Thymus (tissue), 11 donors: ENCODE results near the gene PRKG1. TPM values are rescaled to one million over a fixed set of nuclear protein-coding genes. Genes with fewer than 3 reads are reported as not detected.
"Not testable (repeated sequence)": the region's sequence is repeated elsewhere in the genome, so short reads cannot be mapped to it uniquely, and the experiment has no call there.

ENCODE experiments used
- DNase-seq, 9 donors: peaks; one replicate each; pipeline ENCODE4 v3.0.0-alpha.2; 2013; ENCODE audit warnings: low spot score in 9 of 9, low read depth in 6 of 9, missing footprints in 1 of 9
- H3K27ac ChIP-seq, 2 donors: one replicate each; pipeline ENCODE4 v1.5.1; 2013; ENCODE audit warnings: control low read depth in 1 of 2, low read depth in 1 of 2, low read length in 1 of 2, mild to moderate bottlenecking in 1 of 2, moderate library complexity in 1 of 2
- H3K27me3 ChIP-seq, 2 donors: one replicate each; pipeline ENCODE4 v1.5.1; 2013; ENCODE audit warnings: low read length in 1 of 2; ENCODE audit not compliant: control insufficient read depth in 2 of 2, insufficient read depth in 1 of 2
- H3K36me3 ChIP-seq, 2 donors: one replicate each; pipeline ENCODE4 v1.5.1; 2013; ENCODE audit warnings: low read length in 1 of 2, mild to moderate bottlenecking in 1 of 2, moderate library complexity in 1 of 2; ENCODE audit not compliant: control insufficient read depth in 2 of 2, insufficient read depth in 2 of 2
- H3K4me1 ChIP-seq, 2 donors: one replicate each; pipeline ENCODE4 v1.5.1; 2013; ENCODE audit warnings: low read length in 2 of 2; ENCODE audit not compliant: control insufficient read depth in 2 of 2, insufficient read depth in 2 of 2
- H3K4me3 ChIP-seq, 2 donors: one replicate each; pipeline ENCODE4 v1.5.1; 2013; ENCODE audit warnings: low read length in 2 of 2, control low read depth in 1 of 2, mild to moderate bottlenecking in 1 of 2
- H3K9me3 ChIP-seq, 2 donors: one replicate each; pipeline ENCODE4 v1.5.1; 2013; ENCODE audit warnings: low read length in 1 of 2, mild to moderate bottlenecking in 1 of 2; ENCODE audit not compliant: control insufficient read depth in 2 of 2, insufficient read depth in 1 of 2
- WGBS: extraction: QIAGEN DNeasy Blood & Tissue Kit; methylation state at CpG from one replicate; pipeline ENCODE4 v1.1.7; 2013; 5-methylcytosine and 5-hydroxymethylcytosine counted together
- polyA plus RNA-seq: library from polyadenylated mRNA; stranded (reverse); fragments of 200-250 nt; gene quantifications from one replicate; pipeline ENCODE4 v1.2.3, GENCODE V29; 2013
- total RNA-seq: library from RNA; stranded (reverse); fragments of 120-200 nt; gene quantifications from one replicate; pipeline ENCODE4 v1.2.4, GENCODE V29; 2013
- donor health status: healthy.

Gene PRKG1
- total and polyA plus RNA-seq, 2 donors: 2.5 to 7.4 TPM

GRCh38 chr10:52185256-52185655, 1111.0 kb downstream of the PRKG1 start:
- no peak for DNase-seq
- Histone ChIP-seq H3K27me3 (no peaks in the 10 kb centered on the region), H3K4me3 (no peak overlapping the region), H3K9me3 (peaks cover 0 to 12% of the 10 kb centered on the region in 2 donors), H3K4me1 (no peaks in the 10 kb centered on the region), H3K27ac (no peak overlapping the region), H3K36me3 (no peaks in the 10 kb centered on the region)

GRCh38 chr10:52187521-52188258, 1113.4 kb downstream of the PRKG1 start:
- Histone ChIP-seq H3K36me3 (no peaks in the 10 kb centered on the region), H3K4me3 (no peak overlapping the region), H3K4me1 (no peaks in the 10 kb centered on the region), H3K27ac (no peak overlapping the region), H3K9me3 (peaks cover 0 to 6% of the 10 kb centered on the region in 2 donors), H3K27me3 (no peaks in the 10 kb centered on the region)
- WGBS: 92% methylated on average over 3 of the region's 3 CpGs
- no peak for DNase-seq

DNA sequence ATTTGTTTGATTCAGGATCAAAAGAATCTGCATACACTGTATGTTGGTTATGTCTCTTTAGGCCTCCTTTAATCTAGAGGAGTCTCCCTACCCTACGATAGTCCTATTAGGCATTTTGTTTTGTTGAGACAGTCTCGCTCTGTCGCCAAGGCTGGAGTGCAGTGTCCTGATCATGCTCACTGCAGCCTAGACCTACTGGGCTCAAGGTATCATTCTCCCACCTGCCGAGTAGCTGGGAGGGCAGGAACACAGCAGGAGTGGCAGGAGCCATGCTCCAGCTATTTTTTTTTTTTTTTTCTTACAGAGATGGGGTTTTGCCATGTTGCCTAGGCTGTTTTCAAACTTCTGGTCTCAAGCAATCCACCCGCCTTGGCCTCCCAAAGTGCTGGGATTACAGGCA, 1116.8 kb downstream of the PRKG1 start:
- 96% methylated on average over 5 of the region's 5 CpGs for WGBS
- no peaks in the 10 kb centered on the region for H3K9me3 ChIP-seq
- H3K4me3 ChIP-seq: no peak overlapping the region
- no peaks in the 10 kb centered on the region for H3K4me1 ChIP-seq
- H3K36me3 ChIP-seq: no peaks in the 10 kb centered on the region
- no peak for DNase-seq
- H3K27ac ChIP-seq: no peak overlapping the region
- H3K27me3 ChIP-seq: no peaks in the 10 kb centered on the region

GRCh38 chr10:52194191-52194590, 1119.9 kb downstream of the PRKG1 start:
- Histone ChIP-seq H3K27ac (no peak overlapping the region), H3K4me1 (no peaks in the 10 kb centered on the region), H3K27me3 (no peaks in the 10 kb centered on the region), H3K9me3 (no peaks in the 10 kb centered on the region), H3K36me3 (no peaks in the 10 kb centered on the region), H3K4me3 (no peak overlapping the region)
- no peak for DNase-seq
- WGBS: 92% methylated on average over 3 of the region's 3 CpGs

GRCh38 chr10:52194716-52195115, 1120.4 kb downstream of the PRKG1 start:
- no peak overlapping the region for H3K4me3 ChIP-seq
- H3K27me3 ChIP-seq: no peaks in the 10 kb centered on the region
- no peak for DNase-seq
- H3K9me3 ChIP-seq: no peaks in the 10 kb centered on the region
- no peak overlapping the region for H3K27ac ChIP-seq
- H3K36me3 ChIP-seq: no peaks in the 10 kb centered on the region
- no peaks in the 10 kb centered on the region for H3K4me1 ChIP-seq

DNA sequence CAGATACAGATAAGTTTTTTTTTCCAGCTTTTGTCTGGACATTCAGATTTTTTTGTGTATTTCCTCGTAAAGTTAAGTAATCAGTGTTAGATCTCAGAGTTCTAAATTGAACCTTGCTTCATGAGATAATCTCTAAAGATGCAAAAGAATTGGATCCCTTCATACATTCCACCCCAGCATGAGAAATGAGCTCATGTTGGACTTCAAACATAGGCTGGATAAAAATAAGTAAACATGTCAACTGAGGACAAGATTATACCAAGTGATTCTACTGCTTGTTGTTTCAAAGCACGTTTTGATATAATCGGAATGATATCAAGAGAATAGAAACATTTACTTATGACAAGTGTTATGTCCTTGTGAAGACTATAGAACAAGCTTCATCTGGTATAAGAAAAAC, 1122.8 kb downstream of the PRKG1 start:
- no peaks in the 10 kb centered on the region for H3K9me3 ChIP-seq
- H3K27ac ChIP-seq: no peak overlapping the region
- no peaks in the 10 kb centered on the region for H3K36me3 ChIP-seq
- H3K4me3 ChIP-seq: no peak overlapping the region
- WGBS: 95% methylated on average over 3 of the region's 3 CpGs
- no peaks in the 10 kb centered on the region for H3K4me1 ChIP-seq
- H3K27me3 ChIP-seq: no peaks in the 10 kb centered on the region
- DNase-seq: no peak

DNA sequence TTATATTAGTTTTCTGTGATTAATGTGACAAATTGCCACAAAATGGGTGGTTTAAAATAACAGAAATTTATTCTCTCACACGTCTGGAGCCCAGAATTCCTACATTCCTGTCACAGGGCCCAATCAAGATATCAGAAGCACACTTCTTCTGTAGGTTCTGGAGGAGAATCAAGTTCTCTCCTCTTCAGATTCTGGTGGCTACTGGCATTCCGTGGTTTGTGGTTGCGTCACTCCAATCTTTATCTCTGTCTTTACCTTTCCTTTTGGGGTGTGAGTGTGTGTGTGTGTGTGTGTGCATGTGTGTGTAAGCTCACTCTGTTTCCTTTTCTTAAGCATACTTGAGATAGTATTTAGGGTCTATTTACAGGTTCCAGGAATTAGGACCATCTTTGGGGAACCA, 1124.3 kb downstream of the PRKG1 start:
- 52% methylated on average over 3 of the region's 3 CpGs for WGBS

GRCh38 chr10:52204906-52205305, 1130.6 kb downstream of the PRKG1 start:
- not testable (repeated sequence) for H3K36me3 ChIP-seq, H3K4me3 ChIP-seq, H3K27me3 ChIP-seq, H3K27ac ChIP-seq, H3K4me1 ChIP-seq, DNase-seq, H3K9me3 ChIP-seq
- WGBS: 97% methylated on average over 7 of the region's 7 CpGs

More for the DNA sequence above, 1124.3 kb downstream of the PRKG1 start:
- Histone ChIP-seq H3K4me1 (no peaks in the 10 kb centered on the region), H3K9me3 (no peaks in the 10 kb centered on the region), H3K4me3 (no peak overlapping the region), H3K36me3 (no peaks in the 10 kb centered on the region), H3K27ac (no peak overlapping the region), H3K27me3 (no peaks in the 10 kb centered on the region)
- DNase-seq: no peak

DNA sequence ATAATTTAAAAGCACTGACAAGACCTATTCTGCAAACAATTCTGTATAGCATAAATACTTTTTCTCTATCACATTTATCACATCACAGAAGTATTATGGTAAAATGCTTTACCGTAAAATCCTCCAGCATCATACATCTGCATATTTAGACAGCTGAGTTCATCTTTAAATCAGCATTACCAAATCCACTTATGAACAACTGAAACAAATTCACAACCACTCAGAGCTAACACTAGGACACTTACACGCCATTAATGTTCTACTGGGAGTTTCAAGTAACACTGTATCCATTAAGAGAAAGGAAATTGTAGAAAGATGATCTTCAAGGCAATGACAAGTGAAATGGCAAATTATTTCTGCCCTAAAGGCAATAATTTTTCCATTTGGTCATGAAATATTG, 1134.1 kb downstream of the PRKG1 start:
- Histone ChIP-seq H3K27ac (no peak overlapping the region), H3K36me3 (no peaks in the 10 kb centered on the region), H3K4me3 (no peak overlapping the region), H3K27me3 (no peaks in the 10 kb centered on the region), H3K4me1 (no peaks in the 10 kb centered on the region), H3K9me3 (no peaks in the 10 kb centered on the region)
- no peak for DNase-seq
- WGBS: 96% methylated on average over 2 of the region's 2 CpGs
